ENCODE data around the gene CCBE1. TPM values are rescaled to one million over a fixed set of nuclear protein-coding genes. Genes with fewer than 3 reads are reported as not detected.
"Not testable (repeated sequence)": the region's sequence is repeated elsewhere in the genome, so short reads cannot be mapped to it uniquely, and the experiment has no call there.

CCBE1 gene
- total RNA-seq, 1 donor from 2014 or later = under 0.01 TPM

GRCh38 chr18:59540780-59541179 lies 156.4 kb downstream of the CCBE1 start:
- DNase-seq (ENCODE audit: low read depth in 2 of 2) = peak in 1 of 2 donors; percentile 16

DNA sequence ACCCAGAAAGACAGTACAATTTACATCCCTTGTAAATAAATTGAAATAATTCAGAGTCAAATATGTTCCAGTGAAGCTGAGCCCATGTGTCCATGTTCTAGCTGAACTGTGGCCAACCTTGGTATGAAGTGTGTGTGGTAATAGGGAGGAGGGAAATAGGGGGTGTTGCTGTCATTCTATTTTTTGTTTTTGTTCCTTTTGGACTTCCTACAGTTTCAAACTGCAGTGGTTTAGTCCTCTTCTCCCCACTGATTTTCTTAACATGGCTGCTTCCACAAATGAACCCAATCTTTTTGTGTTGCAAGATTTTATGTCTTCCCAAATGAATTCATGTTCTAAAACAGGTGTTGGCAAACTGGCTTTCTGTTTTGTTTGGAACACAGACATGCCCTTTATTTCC lies 156.9 kb downstream of the CCBE1 start:
- no peak for DNase-seq (ENCODE audit: low read depth in 2 of 2)

GRCh38 chr18:59539108-59539507 lies 158.1 kb downstream of the CCBE1 start:
- no peak for DNase-seq (ENCODE audit: low read depth in 2 of 2)

DNA sequence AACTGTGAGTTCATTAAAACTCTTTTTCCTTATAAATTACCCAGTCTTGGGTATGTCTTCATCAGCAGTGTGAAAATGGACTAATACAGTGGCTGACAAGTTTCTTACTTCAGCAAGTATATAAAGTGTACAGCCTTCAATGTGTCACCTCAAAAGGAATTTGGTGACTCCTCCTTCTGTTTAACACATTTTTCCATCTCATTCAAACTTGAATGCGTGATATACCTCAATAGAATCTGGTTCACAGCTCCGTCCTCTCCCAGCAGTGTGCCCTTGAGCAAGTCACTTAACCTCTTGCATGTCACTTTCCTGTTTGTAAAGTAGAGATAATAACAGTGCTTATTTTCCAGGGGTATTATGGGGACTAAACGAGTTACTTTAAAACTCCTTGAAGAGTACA lies 159.6 kb downstream of the CCBE1 start:
- DNase-seq (ENCODE audit: low read depth in 2 of 2) = peak in 1 of 2 donors; percentile 12

DNA sequence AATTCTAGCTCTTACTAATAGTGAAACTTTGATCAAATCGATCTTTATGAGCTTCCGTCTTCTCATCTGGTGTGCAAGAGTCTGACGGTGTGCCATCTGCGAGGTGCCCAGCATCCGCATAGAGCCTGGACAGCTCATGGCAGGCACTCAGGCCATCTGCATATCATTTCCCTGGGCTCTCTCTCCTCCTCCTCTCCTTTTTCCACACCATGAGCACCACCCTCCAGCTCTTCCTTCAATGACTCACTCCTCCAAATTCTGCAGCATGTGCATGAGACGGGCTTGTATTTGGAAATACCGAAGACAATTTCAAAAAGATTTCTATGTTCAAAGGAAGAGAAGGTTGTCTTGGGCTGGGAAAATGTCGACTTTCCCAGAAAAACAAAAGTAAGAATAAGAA lies 161.1 kb downstream of the CCBE1 start:
- peak in 1 of 2 donors; percentile 20 for DNase-seq (ENCODE audit: low read depth in 2 of 2)

- no peak for DNase-seq (ENCODE audit: low read depth in 2 of 2)
Observed at GRCh38 chr18:59535055-59535454, 162.2 kb downstream of the CCBE1 start.

- no peak for DNase-seq (ENCODE audit: low read depth in 2 of 2)
Observed at GRCh38 chr18:59528866-59529265, 168.4 kb downstream of the CCBE1 start.

DNA sequence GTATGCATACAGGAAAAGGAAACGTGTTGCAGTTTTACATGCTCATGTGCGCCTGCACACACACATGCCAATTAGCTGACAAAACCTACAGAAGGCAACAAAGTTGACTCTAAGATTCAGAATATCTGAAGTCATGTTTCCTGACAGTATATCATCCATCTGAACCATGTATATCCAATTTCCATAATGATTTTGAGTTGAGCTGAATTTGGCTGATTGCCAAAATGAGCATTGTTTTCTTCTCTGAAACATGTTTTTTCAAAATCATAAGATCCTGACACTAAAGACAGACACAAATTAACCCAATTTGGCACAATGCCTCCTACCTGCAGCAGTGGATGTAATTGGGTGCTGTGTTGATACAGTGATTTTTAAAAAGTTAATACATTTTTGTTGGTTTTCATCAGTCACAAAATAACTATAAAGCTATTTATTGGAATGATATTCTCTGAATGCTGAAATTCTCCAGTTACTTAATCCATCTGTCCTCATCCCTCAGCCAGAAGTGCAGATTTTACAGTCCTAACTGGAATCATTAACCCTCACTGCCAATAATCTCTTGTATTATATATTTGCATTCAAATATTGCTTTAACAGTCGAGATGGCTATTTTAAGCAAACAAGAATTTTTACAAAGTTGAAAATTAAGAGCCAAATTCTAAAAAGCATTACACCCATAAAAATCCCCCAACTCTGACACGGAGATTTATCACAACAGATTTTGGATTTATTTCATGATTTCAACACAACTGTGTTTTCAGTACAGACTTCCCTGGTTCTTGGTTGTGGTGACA lies 176.5 kb downstream of the CCBE1 start:
- DNase-seq (ENCODE audit: low read depth in 2 of 2) = peak in 1 of 2 donors; percentile 45

DNA sequence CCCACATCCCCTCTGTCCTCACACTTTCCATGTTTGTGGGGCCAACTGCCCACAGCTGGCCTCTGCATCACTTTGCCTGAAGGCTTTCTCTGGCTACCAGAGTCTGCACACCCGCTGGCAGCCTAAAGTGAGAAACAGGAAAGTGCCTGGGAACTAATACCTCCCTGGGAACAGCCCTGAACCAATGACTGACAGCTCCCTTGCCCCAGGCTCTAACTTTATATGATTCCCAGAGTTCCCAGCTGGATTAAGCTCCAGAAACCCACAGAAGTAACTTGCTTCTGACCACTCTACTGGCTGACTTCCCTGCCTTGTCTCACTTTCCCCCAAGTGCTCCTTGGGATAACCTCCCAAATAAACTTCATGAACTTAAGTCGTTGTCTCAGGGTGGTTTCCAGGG lies 178.5 kb downstream of the CCBE1 start:
- no peak for DNase-seq (ENCODE audit: low read depth in 2 of 2)

DNA sequence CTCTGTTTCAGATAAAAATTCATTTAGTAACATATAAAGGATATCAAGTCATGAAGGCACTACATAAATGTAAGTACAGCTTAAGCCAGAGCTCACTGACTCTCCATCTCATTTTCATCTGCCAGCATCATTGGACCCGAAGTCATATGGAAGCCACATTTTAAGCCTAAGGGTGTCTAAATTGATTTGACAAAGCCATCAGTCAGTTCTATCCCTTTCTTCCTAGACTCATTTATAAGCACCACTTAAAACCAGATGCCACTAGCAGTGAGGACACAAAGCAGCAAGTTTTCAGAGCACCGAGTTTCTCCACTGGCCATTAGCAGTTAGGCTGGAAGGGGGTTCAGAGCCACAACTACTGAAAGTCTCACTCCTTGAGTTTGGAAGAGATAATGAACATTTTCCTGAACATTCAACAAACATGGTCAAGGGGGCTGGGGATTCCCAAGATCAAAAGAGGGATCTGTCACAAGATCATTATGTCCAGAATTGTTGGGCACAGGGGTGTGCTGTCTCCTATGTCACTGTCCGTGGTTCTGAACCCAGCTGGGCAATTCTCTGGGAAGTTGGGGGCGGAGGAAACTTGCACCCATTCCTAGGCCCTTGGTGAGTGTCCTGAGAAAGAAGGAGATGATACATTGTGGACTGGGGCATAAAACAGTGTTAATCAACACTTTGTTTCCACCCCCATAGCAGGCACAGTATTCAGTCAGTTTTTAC lies 179.6 kb downstream of the CCBE1 start:
- peak; percentile 55 to 57 for DNase-seq (ENCODE audit: low read depth in 2 of 2)

- peak; percentile 93 to 95 for DNase-seq (ENCODE audit: low read depth in 2 of 2)
Observed at GRCh38 chr18:59516356-59517155, 180.7 kb downstream of the CCBE1 start.

DNA sequence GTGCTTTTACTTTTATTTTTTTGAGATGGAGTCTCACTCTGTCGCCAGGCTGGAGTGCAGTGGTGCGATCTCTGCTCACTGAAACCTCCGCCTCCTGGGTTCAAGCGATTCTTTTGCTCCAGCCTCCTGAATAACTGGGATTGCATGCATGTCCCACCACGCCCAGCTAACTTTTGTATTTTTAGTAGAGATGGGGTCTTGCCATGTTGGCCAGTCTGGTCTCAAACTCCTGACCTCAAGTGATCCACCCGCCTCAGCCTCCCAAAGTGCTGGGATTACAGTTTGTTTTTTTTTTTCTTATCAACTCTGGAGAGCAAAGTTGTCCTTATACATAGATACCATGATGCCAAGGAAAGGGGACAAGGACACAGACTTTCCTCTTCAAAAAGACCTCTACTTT lies 181.3 kb downstream of the CCBE1 start:
- not testable (repeated sequence) for DNase-seq (ENCODE audit: low read depth in 2 of 2)

- peak in 1 of 2 donors; percentile 10 for DNase-seq (ENCODE audit: low read depth in 2 of 2)
Observed at GRCh38 chr18:59515147-59515546, 182.1 kb downstream of the CCBE1 start.

- DNase-seq (ENCODE audit: low read depth in 2 of 2) = peak; percentile 73 to 91
Observed at GRCh38 chr18:59514203-59514602, 183.0 kb downstream of the CCBE1 start.

- DNase-seq (ENCODE audit: low read depth in 2 of 2) = peak; percentile 12 to 33
Observed at GRCh38 chr18:59512025-59512755, 185.0 kb downstream of the CCBE1 start.

DNA sequence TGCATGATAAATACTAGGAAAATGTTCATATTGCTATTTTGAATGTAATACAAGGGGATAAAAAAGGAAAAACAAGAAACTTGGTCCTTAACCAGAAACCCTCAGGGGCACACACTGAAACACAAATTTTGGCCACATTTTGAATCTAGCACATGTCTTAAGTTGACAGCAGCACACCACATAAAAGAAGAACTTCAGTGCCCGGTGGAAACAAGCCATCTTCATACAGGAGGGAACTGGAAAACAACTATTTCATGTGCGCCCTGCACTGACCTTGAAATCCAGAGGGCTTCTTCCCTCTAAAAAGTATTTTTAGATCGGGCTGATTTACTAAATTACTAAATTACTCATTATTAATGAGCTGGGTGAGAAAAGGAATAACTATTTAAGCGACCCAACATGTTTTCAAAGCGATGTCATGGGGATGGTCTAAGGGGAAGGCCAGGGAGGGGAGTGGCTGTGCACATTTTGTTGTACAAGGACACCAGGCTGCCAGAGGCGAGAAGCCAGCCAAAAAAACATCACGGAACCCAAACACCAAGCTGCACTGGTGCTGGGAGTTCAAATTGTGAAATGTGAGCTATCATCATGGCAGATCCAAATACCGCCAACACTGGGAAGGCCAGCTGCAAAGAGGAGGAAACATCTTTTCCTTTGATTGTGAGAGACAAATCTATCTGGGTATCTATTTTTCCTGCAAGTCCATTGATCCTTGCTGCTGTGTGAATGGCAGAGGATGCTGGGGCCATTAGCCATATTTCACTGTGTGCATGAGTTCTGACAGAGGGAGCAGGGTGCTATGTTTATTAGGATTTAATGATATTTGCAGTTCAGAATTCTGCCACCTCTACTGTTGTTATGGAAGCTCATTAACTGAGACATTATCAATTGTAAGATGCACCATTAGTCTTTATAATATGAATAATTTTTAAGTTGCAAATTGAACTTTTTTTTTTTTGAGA lies 187.5 kb downstream of the CCBE1 start:
- peak in 1 of 2 donors; percentile 32 for DNase-seq (ENCODE audit: low read depth in 2 of 2)

- DNase-seq (ENCODE audit: low read depth in 2 of 2) = no peak
Observed at GRCh38 chr18:59505356-59505755, 191.9 kb downstream of the CCBE1 start.

- DNase-seq (ENCODE audit: low read depth in 2 of 2) = peak; percentile 65 to 75
Observed at GRCh38 chr18:59502274-59503175, 194.7 kb downstream of the CCBE1 start.

- no peak for DNase-seq (ENCODE audit: low read depth in 2 of 2)
Observed at GRCh38 chr18:59501920-59502273, 195.3 kb downstream of the CCBE1 start.

Measured in lung microvascular endothelial cell (primary cell).